GM20431 (cell line): ENCODE results near the gene CD248.
"Not testable (repeated sequence)": the region's sequence is repeated elsewhere in the genome, so short reads cannot be mapped to it uniquely, and the experiment has no call there.

Experiments
- in situ Hi-C: fragments of 300-500 bp; cut with MseI, MboI; formaldehyde crosslinking; loops from one replicate; pipeline ENCODE4 v1.15.0; 2020; ENCODE audit warnings: low sequenced_read_pairs; ENCODE audit not compliant: unreplicated experiment

Gene CD248, protein sequence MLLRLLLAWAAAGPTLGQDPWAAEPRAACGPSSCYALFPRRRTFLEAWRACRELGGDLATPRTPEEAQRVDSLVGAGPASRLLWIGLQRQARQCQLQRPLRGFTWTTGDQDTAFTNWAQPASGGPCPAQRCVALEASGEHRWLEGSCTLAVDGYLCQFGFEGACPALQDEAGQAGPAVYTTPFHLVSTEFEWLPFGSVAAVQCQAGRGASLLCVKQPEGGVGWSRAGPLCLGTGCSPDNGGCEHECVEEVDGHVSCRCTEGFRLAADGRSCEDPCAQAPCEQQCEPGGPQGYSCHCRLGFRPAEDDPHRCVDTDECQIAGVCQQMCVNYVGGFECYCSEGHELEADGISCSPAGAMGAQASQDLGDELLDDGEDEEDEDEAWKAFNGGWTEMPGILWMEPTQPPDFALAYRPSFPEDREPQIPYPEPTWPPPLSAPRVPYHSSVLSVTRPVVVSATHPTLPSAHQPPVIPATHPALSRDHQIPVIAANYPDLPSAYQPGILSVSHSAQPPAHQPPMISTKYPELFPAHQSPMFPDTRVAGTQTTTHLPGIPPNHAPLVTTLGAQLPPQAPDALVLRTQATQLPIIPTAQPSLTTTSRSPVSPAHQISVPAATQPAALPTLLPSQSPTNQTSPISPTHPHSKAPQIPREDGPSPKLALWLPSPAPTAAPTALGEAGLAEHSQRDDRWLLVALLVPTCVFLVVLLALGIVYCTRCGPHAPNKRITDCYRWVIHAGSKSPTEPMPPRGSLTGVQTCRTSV

DNA sequence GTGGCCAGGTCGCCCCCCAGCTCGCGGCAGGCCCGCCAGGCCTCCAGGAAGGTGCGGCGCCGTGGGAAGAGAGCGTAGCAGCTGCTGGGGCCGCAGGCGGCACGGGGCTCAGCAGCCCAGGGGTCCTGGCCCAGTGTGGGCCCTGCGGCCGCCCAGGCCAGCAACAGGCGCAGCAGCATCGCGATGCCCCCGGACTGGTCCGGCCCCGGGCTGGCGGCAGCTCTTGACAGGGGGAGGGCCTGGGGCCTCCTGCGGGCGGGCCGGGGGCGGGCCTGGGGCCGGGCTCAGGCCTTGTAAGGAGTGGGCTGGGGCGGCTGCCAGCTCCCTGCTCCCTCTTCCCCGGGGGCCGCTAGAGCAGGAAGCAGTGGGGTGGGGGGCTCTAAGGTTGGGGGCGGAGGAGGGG is at the start of gene CD248:
Gene CD248 (minus strand): TSS at position 196 of the 403 bp plus-strand sequence. CDS start 17 bp downstream, at position 179.
- in situ Hi-C loops, result no loop called here

DNA sequence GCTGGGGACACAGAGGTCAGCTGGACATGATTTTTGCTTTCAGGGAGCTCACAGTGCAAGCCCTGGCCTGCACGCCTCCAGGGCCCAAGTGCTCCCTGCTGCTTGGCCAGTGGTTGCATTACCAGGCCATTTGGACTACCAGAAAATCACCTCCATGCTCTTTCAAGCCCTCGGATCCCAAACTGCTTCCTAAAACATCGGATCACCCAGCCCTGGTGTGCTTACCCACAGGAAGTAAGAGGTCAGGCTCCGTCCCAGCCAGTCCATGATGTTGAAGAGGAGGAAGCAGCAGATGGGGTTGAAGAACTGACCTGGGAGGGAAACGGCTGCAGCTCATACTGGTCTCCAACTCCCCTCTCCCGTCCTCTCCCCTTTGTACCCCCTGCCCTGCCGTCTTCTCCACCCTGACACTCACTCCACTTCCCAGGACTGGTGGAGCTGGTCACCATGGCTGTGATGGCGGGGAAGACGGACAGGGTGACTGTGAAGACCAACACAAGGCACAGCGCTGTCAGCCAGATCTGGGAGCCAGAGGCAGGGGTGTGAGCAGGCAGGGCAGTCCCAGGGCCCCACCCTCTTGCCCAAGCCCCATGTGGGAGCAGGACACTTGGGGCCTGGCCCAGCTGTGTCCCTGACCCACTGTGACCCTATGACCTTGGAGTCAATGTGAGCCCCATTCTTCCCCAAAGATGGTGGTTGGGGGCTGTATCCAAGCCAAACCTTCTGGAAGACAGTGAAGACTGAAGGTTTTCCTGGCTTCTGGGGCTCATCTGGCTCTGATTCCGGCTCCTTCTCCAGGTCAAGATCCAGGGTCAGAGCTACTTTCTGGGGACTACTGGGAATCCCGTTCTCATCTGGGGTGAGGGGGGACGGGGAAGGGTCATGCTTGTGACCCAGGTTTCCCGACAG is 49.1 kb upstream of the CD248 start:
- in situ Hi-C loops, result no loop called here

DNA sequence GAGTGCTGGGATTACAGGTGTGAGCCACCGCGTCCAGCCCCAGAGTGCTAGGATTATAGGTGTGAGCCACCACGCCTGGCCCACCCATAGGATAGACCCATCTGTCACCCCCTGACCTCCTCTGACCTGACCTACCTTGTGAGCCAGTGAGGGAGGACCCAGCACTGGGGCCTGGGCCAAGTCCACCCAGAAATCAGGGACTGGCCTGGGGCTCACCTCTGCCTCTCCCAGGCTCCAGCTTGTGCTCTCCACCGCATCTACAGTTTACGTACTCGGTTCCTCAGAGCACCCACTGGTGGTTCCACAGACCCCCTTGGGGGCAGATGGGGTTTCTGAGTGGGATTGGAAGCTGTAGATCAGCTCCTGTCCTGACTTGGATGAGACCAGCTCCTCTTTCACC is 48.3 kb upstream of the CD248 start:
- in situ Hi-C loops, result no loop called here

DNA sequence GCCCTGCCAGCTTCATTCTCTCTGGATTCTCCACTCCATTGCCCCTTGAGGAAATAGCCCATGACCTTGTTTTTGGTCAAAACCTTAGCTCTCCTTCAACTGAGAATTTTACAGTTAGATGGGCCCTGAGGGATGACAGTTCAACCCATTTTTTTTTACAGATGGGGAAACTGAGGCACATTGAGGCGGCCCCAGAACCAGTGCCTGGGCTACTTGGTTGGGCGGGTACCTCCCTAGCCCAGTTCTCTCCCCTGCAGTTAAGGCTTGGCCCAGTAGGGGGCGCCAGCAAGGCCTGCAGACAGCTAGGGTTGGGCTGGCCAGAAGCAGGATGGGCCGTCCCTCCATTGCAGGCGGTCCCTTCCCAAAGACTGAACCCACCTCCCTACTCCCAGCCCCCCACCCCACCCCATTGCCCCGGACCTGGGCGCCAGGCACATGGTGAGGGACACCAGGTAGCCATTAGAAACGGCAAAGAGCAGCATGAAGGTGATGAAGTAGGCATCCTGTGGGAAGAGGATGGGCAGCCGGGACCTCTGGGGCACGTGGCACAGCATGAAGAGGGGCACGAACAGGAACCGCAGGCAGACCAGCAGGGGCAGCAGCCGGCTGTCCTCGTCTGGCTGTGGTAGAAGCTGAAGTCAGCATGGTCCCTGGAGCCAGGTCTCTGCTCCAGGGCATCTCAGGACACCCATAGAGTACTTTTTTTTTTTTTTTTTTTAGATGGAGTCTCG is 47.1 kb upstream of the CD248 start:
- in situ Hi-C loops, result no loop called here

GRCh38 chr11:66363187-66363601 is 46.4 kb upstream of the CD248 start:
- in situ Hi-C loops, result no loop called here

- in situ Hi-C loops, result no loop called here
Measured at GRCh38 chr11:66362481-66363147, 45.8 kb upstream of the CD248 start.

- in situ Hi-C loops, result no loop called here
Measured at GRCh38 chr11:66361502-66361941, 44.7 kb upstream of the CD248 start.

GRCh38 chr11:66360406-66361073 is 43.7 kb upstream of the CD248 start:
- in situ Hi-C loops, result no loop called here

- in situ Hi-C loops, result no loop called here
Measured at GRCh38 chr11:66359662-66360087, 42.8 kb upstream of the CD248 start.

DNA sequence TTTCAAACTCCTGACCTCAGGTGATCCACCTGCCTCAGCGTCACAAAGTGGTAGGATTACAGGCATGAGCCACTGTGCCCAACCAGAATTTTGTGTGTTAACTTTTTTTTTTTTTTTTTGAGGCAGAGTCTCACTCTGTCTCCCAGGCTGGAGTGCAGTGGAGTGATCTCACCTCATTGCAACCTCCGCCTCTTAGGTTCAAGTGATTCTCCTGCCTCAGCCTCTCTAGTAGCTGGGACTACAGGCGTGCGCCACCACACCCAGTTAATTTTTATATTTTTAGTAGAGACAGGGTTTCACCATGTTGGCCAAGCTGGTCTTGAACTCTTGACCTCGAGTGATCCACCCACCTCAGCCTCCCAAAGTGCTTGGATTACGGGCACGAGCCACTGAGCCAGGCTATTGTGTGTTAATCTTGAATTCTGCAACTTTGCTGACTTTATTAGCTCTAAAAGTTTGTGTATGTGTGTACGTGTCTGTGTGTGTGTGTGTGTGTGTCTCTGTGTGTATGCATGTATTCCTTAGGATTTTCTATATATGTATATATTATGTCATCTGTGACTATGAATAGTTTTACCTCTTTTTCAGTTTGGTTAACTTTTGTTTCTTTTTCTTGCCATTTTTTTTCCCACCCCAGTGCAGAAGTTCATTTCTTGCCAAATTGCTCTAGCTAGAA is 33.9 kb upstream of the CD248 start:
- in situ Hi-C loops, result not testable (repeated sequence)

- in situ Hi-C loops, result no loop called here
Measured at GRCh38 chr11:66349084-66349386, 32.2 kb upstream of the CD248 start.

DNA sequence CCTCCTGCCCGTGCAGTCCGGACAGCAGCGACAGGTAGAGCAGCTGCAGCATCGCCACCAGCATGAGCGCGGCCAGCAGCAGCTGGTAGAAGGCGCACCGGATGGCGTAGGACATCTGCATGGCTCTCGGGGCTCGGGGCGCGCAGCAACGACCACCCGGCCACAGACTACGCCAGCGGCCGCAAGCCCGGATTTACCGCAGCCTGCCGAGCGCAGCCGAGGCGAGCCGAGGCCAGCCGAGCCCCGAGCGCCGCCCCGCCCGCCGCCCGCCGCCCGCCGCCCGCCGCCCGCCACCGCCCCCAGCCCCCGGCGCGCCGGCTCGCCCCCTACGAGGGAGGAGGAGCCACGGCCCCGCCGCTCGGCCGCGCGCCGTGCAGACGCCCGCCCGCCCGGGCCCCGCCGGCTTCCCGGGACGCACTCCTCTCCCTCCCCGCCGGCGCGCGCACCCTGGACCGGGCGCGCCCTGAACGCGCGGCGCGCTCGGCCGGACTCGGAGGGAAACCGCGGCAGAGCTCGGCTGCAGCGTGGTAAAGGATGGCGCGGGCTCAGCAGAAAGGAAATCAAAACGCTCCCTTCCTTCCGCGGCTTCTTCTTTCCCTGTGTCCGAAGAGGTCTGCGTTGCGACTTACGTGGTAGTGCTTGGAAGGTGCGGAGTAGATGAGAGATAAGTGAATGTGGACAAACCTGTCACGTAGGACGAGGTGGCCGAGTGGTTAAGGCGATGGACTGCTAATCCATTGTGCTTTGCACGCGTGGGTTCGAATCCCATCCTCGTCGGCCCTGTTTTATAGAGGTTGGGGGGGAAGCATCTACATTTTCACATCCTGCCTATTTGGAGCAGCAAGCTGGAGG is 30.8 kb upstream of the CD248 start, which contains the start of gene B4GAT1:
Gene B4GAT1 (minus strand): TSS at position 205 of the 852 bp plus-strand sequence. CDS start 84 bp downstream, at position 121.
- in situ Hi-C loops, result no loop called here

- in situ Hi-C loops, result no loop called here
Measured at GRCh38 chr11:66346476-66347424, 29.9 kb upstream of the CD248 start.

DNA sequence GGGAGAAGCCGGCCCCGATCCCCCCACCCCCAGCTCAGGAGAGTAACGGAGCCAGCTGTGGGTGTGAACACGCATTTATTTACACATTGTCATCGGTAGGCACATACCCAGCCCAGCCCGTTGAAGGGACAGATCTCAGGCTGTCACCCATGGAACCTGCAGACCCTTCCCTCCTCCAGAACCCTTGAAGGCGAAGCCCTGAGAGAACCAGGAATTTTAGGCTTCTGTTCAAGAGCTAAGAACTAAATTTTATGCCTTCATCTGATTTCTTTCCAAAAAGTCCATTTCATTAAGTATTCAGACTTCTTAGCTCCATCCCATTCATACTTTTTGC is 28.4 kb upstream of the CD248 start:
- in situ Hi-C loops, result no loop called here

DNA sequence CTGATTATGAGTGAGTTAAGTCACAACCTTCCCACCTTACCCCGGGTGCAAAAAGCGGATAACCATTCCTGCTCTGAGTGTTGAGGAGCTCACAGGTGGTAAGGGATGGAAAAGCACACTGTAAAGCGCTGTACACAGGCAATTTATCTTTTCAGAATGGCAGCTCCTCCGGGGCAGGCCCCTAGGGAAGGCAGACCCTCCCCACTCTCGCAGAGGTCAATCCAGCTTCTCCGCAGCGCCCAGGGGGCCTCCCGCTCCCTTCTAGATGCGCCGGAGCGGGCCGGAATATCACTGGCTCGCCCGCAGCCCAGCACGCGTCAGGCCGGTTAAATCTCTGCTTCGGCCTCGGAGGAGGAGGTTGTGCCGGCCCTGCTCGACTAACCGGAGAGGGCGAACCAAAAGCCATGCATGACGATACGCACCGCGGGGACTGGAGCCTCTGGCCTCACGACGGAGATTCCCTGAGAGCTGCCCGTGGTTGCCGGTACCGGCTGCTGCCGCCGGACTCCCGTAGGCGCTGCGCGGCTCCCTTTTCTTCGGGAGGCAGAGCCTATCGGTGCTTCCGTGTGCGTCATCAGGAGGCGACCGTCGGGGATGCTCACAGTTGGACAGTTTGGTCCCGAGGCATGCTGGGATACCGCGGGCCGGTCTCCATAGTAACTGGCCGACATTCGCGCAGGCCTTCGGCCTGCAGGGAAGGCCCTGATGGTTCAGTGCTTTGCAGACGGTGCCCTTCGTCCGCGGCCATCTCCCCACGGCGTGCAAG is 27.9 kb upstream of the CD248 start, which contains the start of gene BRMS1:
Gene BRMS1 (minus strand): TSS at position 555 of the 766 bp plus-strand sequence. CDS start 2,870 bp downstream, outside the sequence.
- in situ Hi-C loops, result no loop called here
